Hepatocyte (in vitro differentiated cells): Measurements from ENCODE around the gene ACACB. TPM values are rescaled to one million over a fixed set of nuclear protein-coding genes. Genes with fewer than 3 reads are reported as not detected.

ENCODE experiments used
- DNase-seq: peaks from one replicate; pipeline ENCODE4 v3.0.0-alpha.2; 2016; ENCODE audit warnings: low spot score
- H2AFZ ChIP-seq: fragments of 200-600 bp; sonication (generic); 2 replicates; pipeline ENCODE4 v1.6.0; 2016; ENCODE audit warnings: antibody characterized with exemption, mild to moderate bottlenecking
- H3K27ac ChIP-seq: fragments of 200-600 bp; sonication (generic); 2 replicates; pipeline ENCODE4 v1.5.1; 2016; ENCODE audit warnings: mild to moderate bottlenecking
- H3K27me3 ChIP-seq: fragments of 200-600 bp; sonication (generic); 2 replicates; pipeline ENCODE4 v1.6.1; 2016
- H3K36me3 ChIP-seq: fragments of 200-600 bp; sonication (generic); replicated peaks from 2 replicates; pipeline ENCODE4 v1.5.1; 2016; ENCODE audit warnings: low read depth; ENCODE audit not compliant: insufficient read depth
- H3K4me1 ChIP-seq: fragments of 200-600 bp; sonication (generic); 2 replicates; pipeline ENCODE4 v1.5.1; 2016; ENCODE audit warnings: mild to moderate bottlenecking, moderate library complexity; ENCODE audit not compliant: insufficient read depth
- H3K4me2 ChIP-seq: fragments of 200-600 bp; sonication (generic); 2 replicates; pipeline ENCODE4 v1.6.0; 2016
- H3K4me3 ChIP-seq: fragments of 200-600 bp; sonication (generic); 2 replicates; pipeline ENCODE4 v1.5.1; 2016; ENCODE audit warnings: mild to moderate bottlenecking
- H3K79me2 ChIP-seq: fragments of 200-600 bp; sonication (generic); 2 replicates; pipeline ENCODE4 v1.6.0; 2017; ENCODE audit warnings: mild to moderate bottlenecking
- H3K9me2 ChIP-seq: fragments of 200-600 bp; sonication (generic); replicated peaks from 2 replicates; pipeline ENCODE4 v1.6.0; 2017; ENCODE audit warnings: mild to moderate bottlenecking; ENCODE audit not compliant: insufficient read depth
- H3K9me3 ChIP-seq: fragments of 200-600 bp; sonication (generic); 2 replicates; pipeline ENCODE4 v1.5.1; 2016; ENCODE audit warnings: low read depth, mild to moderate bottlenecking
- H4K20me1 ChIP-seq: fragments of 200-600 bp; sonication (generic); 2 replicates; pipeline ENCODE4 v1.6.0; 2016; ENCODE audit warnings: mild to moderate bottlenecking; ENCODE audit not compliant: insufficient read depth, poor library complexity, severe bottlenecking
- CTCF ChIP-seq: fragments of 200-600 bp; sonication (generic); IDR thresholded peaks from 2 replicates; pipeline ENCODE4 v1.5.1; 2016; ENCODE audit warnings: antibody characterized with exemption, mild to moderate bottlenecking; ENCODE audit not compliant: poor library complexity
- EZH2 ChIP-seq: fragments of 200-600 bp; sonication (generic); IDR thresholded peaks from 2 replicates; pipeline ENCODE4 v1.6.1; 2016; ENCODE audit warnings: antibody characterized with exemption, mild to moderate bottlenecking, borderline replicate concordance
- EZH2phosphoT487 ChIP-seq: fragments of 200-600 bp; sonication (generic); IDR thresholded peaks from one replicate; pipeline ENCODE4 v1.6.1; 2018; ENCODE audit warnings: antibody characterized with exemption, mild to moderate bottlenecking, low read depth, moderate library complexity; ENCODE audit not compliant: unreplicated experiment, severe bottlenecking
- WGBS: methylation state at CpG from one replicate; pipeline ENCODE4 v1.1.6; 2016; ENCODE audit warnings: low lambda C conversion rate; ENCODE audit errors: missing lambda C conversion rate; 5-methylcytosine and 5-hydroxymethylcytosine counted together
- polyA plus RNA-seq: library from polyadenylated mRNA; unstranded; fragments of >200 nt; fragmentation: Nextera tagmentation; extraction: Ambion mirVana; gene quantifications from 2 replicates; pipeline ENCODE4 v1.2.1, GENCODE V29; 2016
- total RNA-seq: library from RNA; depleted of rRNA; stranded (reverse); fragments of >200 nt; gene quantifications from 2 replicates; pipeline ENCODE4 v1.2.3, GENCODE V29; 2014

ACACB gene
- total and polyA plus RNA-seq, 2 experiments from 2014 or later = 3.9 to 9.3 TPM

- Histone ChIP-seq H3K79me2 (no peaks in the 10 kb centered on the region), H3K36me3 (no peaks in the 10 kb centered on the region), H3K27ac (no peak overlapping the region), H3K4me1 (no peaks in the 10 kb centered on the region), H3K9me2 (no peaks in the 10 kb centered on the region), H3K4me3 (no peak overlapping the region), H3K4me2 (no peak overlapping the region), H3K27me3 (no peaks in the 10 kb centered on the region), H4K20me1 (no peaks in the 10 kb centered on the region), H2AFZ (no peak overlapping the region), H3K9me3 (no peaks in the 10 kb centered on the region)
- no peak for TF ChIP-seq EZH2phosphoT487
- no peak for DNase-seq
- 97% methylated on average over 27 of the region's 27 CpGs for WGBS
These were observed 148.7 kb downstream of the ACACB start for GRCh38 chr12:109264943-109265650.

DNA sequence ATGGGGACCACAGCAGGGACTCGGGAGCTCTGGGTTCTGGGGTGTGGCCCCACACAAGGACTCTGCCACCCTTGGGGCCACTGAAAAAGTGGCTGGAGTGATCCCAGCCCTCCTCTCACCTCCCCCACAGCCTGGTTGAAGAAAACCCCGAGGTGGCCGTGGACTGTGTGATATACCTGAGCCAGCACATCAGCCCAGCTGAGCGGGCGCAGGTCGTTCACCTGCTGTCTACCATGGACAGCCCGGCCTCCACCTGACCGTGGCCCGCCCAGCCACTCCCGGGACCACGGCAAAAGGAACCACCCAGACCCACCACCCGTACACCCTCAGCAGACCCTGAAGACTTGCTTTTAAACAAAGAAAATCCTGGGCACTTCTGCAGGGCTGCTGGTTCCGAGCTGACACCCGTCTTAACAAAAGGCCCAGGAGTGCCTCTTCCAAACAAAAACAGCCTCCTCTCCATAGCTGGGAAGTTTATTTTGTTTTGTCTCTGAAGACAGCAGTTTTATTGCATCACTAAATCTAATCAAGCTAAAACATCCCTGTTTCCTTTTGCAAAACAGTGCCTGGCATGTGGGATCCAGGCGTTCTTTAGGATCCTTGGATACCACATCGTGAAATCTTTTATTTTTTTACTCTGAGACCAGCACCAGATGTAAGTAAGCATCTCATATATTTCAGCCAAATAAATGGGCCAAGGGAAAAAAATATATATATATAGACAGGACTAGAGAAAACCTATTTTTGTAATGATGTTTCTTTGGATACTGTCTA, 149.9 kb downstream of the ACACB start:
- H3K9me3 ChIP-seq = no peaks in the 10 kb centered on the region
- no peaks in the 10 kb centered on the region for H4K20me1 ChIP-seq
- H3K27ac ChIP-seq = no peak overlapping the region
- DNase-seq = no peak
- WGBS = 75% methylated on average over 11 of the region's 16 CpGs
- H3K9me2 ChIP-seq = no peaks in the 10 kb centered on the region
- H3K79me2 ChIP-seq = no peaks in the 10 kb centered on the region
- H3K4me2 ChIP-seq = no peak overlapping the region
- no peak overlapping the region for H3K4me3 ChIP-seq
- TF ChIP-seq EZH2phosphoT487 (no peak), CTCF (no peak)
- H2AFZ ChIP-seq = no peak overlapping the region
- H3K36me3 ChIP-seq = no peaks in the 10 kb centered on the region
- H3K4me1 ChIP-seq = no peaks in the 10 kb centered on the region
- H3K27me3 ChIP-seq = no peaks in the 10 kb centered on the region

DNA sequence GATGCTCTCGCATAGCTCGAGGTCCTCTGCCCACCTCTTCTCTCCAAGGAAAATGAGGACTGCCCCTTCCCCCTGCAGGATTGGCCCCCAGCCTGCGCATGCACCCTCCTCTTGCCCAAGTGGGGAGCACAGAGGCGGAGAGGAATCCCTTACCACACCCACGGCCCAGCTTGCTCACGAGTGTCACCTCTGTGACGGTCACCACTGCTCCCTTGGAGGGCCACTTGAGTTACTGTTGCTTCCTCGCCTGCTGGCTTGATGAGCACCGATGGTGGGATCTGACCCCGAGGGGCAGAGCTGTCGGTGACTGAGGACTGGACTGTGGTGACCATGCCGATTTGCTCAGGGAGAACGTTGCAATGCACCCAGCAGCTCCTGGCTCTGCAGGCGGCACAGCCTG, 151.0 kb downstream of the ACACB start:
- Histone ChIP-seq H4K20me1 (no peaks in the 10 kb centered on the region), H3K4me2 (no peak overlapping the region), H3K4me3 (no peak overlapping the region), H3K4me1 (no peaks in the 10 kb centered on the region), H3K9me2 (no peaks in the 10 kb centered on the region), H3K79me2 (no peaks in the 10 kb centered on the region), H3K36me3 (no peaks in the 10 kb centered on the region), H3K9me3 (no peaks in the 10 kb centered on the region), H3K27ac (no peak overlapping the region), H3K27me3 (no peaks in the 10 kb centered on the region), H2AFZ (no peak overlapping the region)
- no peak for TF ChIP-seq EZH2
- WGBS = 92% methylated on average over 14 of the region's 14 CpGs
- no peak for DNase-seq

DNA sequence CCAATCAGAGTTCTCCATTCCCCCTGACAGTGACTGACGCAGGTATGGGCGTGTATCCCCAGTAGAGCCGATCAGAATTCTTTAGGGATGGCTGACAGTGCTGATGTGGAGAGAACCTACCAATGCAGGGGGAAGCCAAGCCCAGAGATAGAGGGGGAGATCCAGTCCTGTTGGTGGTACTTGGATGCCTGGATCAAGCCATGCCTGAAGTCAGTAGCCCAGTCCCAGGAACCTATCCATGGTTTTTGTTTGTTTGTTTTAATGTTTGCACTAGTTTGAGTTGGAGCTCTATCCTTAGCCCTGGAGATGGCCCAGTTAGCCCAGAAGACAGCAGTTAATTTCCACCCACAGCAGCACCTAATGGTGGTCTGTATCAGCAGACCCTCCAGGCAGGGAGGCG, 152.5 kb downstream of the ACACB start:
- H3K36me3 ChIP-seq = no peaks in the 10 kb centered on the region
- no peaks in the 10 kb centered on the region for H3K79me2 ChIP-seq

More for the DNA sequence above, 152.5 kb downstream of the ACACB start:
- Histone ChIP-seq H3K27me3 (no peaks in the 10 kb centered on the region), H3K9me2 (no peaks in the 10 kb centered on the region), H3K4me3 (no peak overlapping the region), H3K9me3 (no peaks in the 10 kb centered on the region), H3K4me1 (no peaks in the 10 kb centered on the region), H3K27ac (no peak overlapping the region), H3K4me2 (no peak overlapping the region), H4K20me1 (no peaks in the 10 kb centered on the region), H2AFZ (no peak overlapping the region)
- DNase-seq = no peak
- TF ChIP-seq CTCF = no peak
- no peak for TF ChIP-seq EZH2
- TF ChIP-seq EZH2phosphoT487 = no peak
- WGBS = 93% methylated on average over 4 of the region's 4 CpGs
